ENCODE results near the gene ITIH3. TPM values are rescaled to one million over a fixed set of nuclear protein-coding genes. Genes with fewer than 3 reads are reported as not detected.
"Not testable (repeated sequence)": the region's sequence is repeated elsewhere in the genome, so short reads cannot be mapped to it uniquely, and the experiment has no call there.

ITIH3 gene
- total RNA-seq, 4 donors from 2014 or later, result 0.18 to 5.6 (median 1.2) TPM

DNA sequence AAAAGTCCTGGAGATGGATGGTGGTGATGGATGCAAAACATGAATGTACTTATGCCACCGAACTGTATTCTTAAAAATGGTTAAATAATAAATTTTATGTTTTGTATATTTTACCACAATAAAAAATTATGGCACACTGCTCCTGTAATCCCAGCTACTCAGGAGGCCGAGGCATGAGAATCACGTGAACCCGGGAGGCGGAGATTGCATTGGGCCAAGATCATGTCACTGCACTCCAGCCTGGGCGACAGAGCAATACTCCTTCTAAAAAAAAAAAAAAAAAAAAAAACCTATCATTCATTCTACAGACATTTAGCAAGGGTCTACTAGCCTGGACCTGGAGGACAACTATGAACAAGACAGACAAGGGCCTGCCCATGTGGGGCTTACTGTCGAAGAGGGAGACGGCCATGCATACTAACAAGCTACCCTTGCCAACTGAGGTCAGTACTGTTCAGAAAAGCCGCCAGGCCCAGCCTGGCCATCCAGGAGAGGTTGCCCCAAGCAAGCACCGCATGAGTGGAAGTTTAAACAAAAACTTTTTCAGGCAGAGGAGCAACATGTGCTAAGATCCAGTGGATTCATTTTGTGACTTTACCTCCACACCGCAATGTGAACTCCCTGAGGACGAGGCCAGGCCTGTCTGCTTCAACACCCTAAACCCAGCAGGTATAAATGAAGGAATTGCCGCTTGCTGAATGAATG is 21.1 kb upstream of the ITIH3 start:
- peaks cover 14% of the 10 kb centered on the region for H3K4me1 ChIP-seq
- H3K9me3 ChIP-seq, result no peaks in the 10 kb centered on the region
- H3K27ac ChIP-seq, result no peak overlapping the region
- WGBS, result 94% methylated on average over 11 of the region's 13 CpGs
- TF ChIP-seq POLR2AphosphoS5 (IDR thresholded peaks at IDR 0.05) (no peak), POLR2A (IDR thresholded peaks at IDR 0.05) (no peak), EP300 (IDR thresholded peaks at IDR 0.05) (no peak)
- TF ChIP-seq, protein P1, sequence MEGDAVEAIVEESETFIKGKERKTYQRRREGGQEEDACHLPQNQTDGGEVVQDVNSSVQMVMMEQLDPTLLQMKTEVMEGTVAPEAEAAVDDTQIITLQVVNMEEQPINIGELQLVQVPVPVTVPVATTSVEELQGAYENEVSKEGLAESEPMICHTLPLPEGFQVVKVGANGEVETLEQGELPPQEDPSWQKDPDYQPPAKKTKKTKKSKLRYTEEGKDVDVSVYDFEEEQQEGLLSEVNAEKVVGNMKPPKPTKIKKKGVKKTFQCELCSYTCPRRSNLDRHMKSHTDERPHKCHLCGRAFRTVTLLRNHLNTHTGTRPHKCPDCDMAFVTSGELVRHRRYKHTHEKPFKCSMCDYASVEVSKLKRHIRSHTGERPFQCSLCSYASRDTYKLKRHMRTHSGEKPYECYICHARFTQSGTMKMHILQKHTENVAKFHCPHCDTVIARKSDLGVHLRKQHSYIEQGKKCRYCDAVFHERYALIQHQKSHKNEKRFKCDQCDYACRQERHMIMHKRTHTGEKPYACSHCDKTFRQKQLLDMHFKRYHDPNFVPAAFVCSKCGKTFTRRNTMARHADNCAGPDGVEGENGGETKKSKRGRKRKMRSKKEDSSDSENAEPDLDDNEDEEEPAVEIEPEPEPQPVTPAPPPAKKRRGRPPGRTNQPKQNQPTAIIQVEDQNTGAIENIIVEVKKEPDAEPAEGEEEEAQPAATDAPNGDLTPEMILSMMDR (IDR thresholded peaks at IDR 0.05), result no peak
- H3K27me3 ChIP-seq, result no peaks in the 10 kb centered on the region
- H3K4me3 ChIP-seq, result no peak overlapping the region
- no peak for DNase-seq (ENCODE audit: low spot score in 2 of 2)
- H3K36me3 ChIP-seq, result no peaks in the 10 kb centered on the region

DNA sequence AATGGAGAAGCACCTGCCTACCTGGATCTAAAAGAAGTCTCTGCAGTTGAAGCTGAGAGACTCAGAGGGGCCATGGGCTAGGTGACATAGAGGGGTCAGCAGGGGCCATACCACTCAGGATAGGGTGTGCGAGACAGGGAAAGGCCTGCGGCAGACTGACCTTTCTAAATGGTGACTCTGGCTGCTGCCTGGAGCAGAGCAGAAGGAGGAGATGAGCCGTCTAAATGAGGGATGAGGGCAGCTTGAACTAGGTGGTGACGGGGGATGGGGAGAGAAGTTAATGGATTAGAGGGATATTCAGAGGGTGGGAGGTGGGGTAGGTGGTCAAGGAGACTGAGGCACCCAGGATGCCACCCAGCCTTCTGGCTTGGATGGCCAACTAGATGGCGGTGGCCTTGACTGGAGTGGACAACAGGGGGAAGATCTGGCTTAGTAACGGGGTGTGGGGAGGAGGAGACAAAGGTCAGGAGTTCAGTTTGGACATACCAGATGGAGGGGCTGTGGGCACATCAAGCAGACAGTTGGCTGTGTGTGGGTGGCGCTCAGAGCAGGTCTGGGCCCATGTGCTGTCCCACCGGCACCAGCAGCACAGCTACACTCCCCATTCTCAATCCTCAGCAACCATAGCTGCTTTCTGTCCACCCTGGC is 20.4 kb upstream of the ITIH3 start:
- no peaks in the 10 kb centered on the region for H3K9me3 ChIP-seq
- no peak for TF ChIP-seq POLR2AphosphoS5 (IDR thresholded peaks at IDR 0.05)
- TF ChIP-seq, protein P1 (IDR thresholded peaks at IDR 0.05), result no peak
- no peak for TF ChIP-seq EP300 (IDR thresholded peaks at IDR 0.05)
- no peak for TF ChIP-seq POLR2A (IDR thresholded peaks at IDR 0.05)
- H3K27me3 ChIP-seq, result no peaks in the 10 kb centered on the region
- H3K4me3 ChIP-seq, result no peak overlapping the region
- no peak for DNase-seq (ENCODE audit: low spot score in 2 of 2)
- H3K27ac ChIP-seq, result no peak overlapping the region
- 83% methylated on average over 8 of the region's 8 CpGs for whole genome bisulfite sequencing
- H3K36me3 ChIP-seq, result no peaks in the 10 kb centered on the region
- peaks cover 14% of the 10 kb centered on the region for H3K4me1 ChIP-seq

GRCh38 chr3:52774901-52775864 is 19.4 kb upstream of the ITIH3 start:
- H3K27me3 ChIP-seq, result no peaks in the 10 kb centered on the region
- H3K9me3 ChIP-seq, result no peaks in the 10 kb centered on the region
- TF ChIP-seq EP300 (IDR thresholded peaks at IDR 0.05) (no peak), POLR2A (IDR thresholded peaks at IDR 0.05) (no peak), POLR2AphosphoS5 (IDR thresholded peaks at IDR 0.05) (no peak)
- TF ChIP-seq, protein P1 (IDR thresholded peaks at IDR 0.05), result no peak
- H3K4me3 ChIP-seq, result no peak overlapping the region
- no peak overlapping the region for H3K27ac ChIP-seq
- no peak for DNase-seq (ENCODE audit: low spot score in 2 of 2)
- H3K4me1 ChIP-seq, result peaks cover 4% of the 10 kb centered on the region
- H3K36me3 ChIP-seq, result no peaks in the 10 kb centered on the region
- 55% methylated on average over 6 of the region's 6 CpGs for WGBS

GRCh38 chr3:52775877-52776276 is 18.7 kb upstream of the ITIH3 start:
- WGBS, result 63% methylated on average over 8 of the region's 8 CpGs
- no peaks in the 10 kb centered on the region for H3K27me3 ChIP-seq
- peaks cover 3% of the 10 kb centered on the region for H3K4me1 ChIP-seq
- no peaks in the 10 kb centered on the region for H3K36me3 ChIP-seq
- no peak for DNase-seq (ENCODE audit: low spot score in 2 of 2)
- H3K27ac ChIP-seq, result no peak overlapping the region
- H3K4me3 ChIP-seq, result no peak overlapping the region
- TF ChIP-seq POLR2AphosphoS5 (IDR thresholded peaks at IDR 0.05) (no peak), POLR2A (IDR thresholded peaks at IDR 0.05) (no peak), EP300 (IDR thresholded peaks at IDR 0.05) (no peak)
- TF ChIP-seq, protein P1 (IDR thresholded peaks at IDR 0.05), result no peak
- no peaks in the 10 kb centered on the region for H3K9me3 ChIP-seq

GRCh38 chr3:52776486-52776885 is 18.1 kb upstream of the ITIH3 start:
- DNase-seq (ENCODE audit: low spot score in 2 of 2); H3K27ac ChIP-seq; H3K36me3 ChIP-seq; H3K4me1 ChIP-seq; H3K27me3 ChIP-seq; H3K4me3 ChIP-seq; H3K9me3 ChIP-seq: not testable (repeated sequence)
- 73% methylated on average over 6 of the region's 6 CpGs for WGBS

Data from suprapubic skin (tissue), 4 donors.